HTERT RPE-1 (cell line): ENCODE data around the gene RNU6-9.

ENCODE experiments used
- in situ Hi-C: fragments of 300-500 bp; cut with MboI; formaldehyde crosslinking; loops from 4 replicates; pipeline ENCODE4 v1.14.3; 2020; ENCODE audit warnings: low sequenced_read_pairs

Gene RNU6-9

GRCh38 chr19:861756-862580 lies 31.3 kb upstream of the RNU6-9 start:
- in situ Hi-C loops, result no loop called here

GRCh38 chr19:862581-863314 lies 30.5 kb upstream of the RNU6-9 start:
- in situ Hi-C loops, result no loop called here

GRCh38 chr19:863315-863620 lies 30.0 kb upstream of the RNU6-9 start:
- in situ Hi-C loops, result no loop called here

GRCh38 chr19:866769-867300 lies 26.4 kb upstream of the RNU6-9 start:
- in situ Hi-C loops, result no loop called here

GRCh38 chr19:867301-867793 lies 25.9 kb upstream of the RNU6-9 start:
- in situ Hi-C loops, result no loop called here

GRCh38 chr19:867855-868457 lies 25.3 kb upstream of the RNU6-9 start:
- in situ Hi-C loops, result no loop called here

GRCh38 chr19:868458-869244 lies 24.6 kb upstream of the RNU6-9 start:
- in situ Hi-C loops, result no loop called here

GRCh38 chr19:869245-870177 lies 23.8 kb upstream of the RNU6-9 start:
- in situ Hi-C loops, result no loop called here

GRCh38 chr19:870314-870713 lies 23.0 kb upstream of the RNU6-9 start:
- in situ Hi-C loops, result no loop called here

GRCh38 chr19:870963-871401 lies 22.3 kb upstream of the RNU6-9 start:
- in situ Hi-C loops, result no loop called here

- in situ Hi-C loops, result no loop called here
Observed at GRCh38 chr19:871446-872265, 21.6 kb upstream of the RNU6-9 start.

GRCh38 chr19:872266-872951 lies 20.9 kb upstream of the RNU6-9 start:
- in situ Hi-C loops, result no loop called here

- in situ Hi-C loops, result no loop called here
Observed at GRCh38 chr19:873084-873483, 20.2 kb upstream of the RNU6-9 start.

GRCh38 chr19:873561-874041 lies 19.7 kb upstream of the RNU6-9 start:
- in situ Hi-C loops, result no loop called here

GRCh38 chr19:875265-875879 lies 17.9 kb upstream of the RNU6-9 start:
- in situ Hi-C loops, result no loop called here

- in situ Hi-C loops, result no loop called here
Observed at GRCh38 chr19:876089-876488, 17.2 kb upstream of the RNU6-9 start.

GRCh38 chr19:876780-877314 lies 16.4 kb upstream of the RNU6-9 start:
- in situ Hi-C loops, result no loop called here
